ENCODE data around the gene ADAM19.

Gene ADAM19

GRCh38 chr5:157521704-157522029, 53.9 kb downstream of the ADAM19 start:
- TF ChIP-seq, protein P1, sequence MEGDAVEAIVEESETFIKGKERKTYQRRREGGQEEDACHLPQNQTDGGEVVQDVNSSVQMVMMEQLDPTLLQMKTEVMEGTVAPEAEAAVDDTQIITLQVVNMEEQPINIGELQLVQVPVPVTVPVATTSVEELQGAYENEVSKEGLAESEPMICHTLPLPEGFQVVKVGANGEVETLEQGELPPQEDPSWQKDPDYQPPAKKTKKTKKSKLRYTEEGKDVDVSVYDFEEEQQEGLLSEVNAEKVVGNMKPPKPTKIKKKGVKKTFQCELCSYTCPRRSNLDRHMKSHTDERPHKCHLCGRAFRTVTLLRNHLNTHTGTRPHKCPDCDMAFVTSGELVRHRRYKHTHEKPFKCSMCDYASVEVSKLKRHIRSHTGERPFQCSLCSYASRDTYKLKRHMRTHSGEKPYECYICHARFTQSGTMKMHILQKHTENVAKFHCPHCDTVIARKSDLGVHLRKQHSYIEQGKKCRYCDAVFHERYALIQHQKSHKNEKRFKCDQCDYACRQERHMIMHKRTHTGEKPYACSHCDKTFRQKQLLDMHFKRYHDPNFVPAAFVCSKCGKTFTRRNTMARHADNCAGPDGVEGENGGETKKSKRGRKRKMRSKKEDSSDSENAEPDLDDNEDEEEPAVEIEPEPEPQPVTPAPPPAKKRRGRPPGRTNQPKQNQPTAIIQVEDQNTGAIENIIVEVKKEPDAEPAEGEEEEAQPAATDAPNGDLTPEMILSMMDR (IDR thresholded peaks at IDR 0.05; ENCODE audit: low read depth, low read length): no peak
- no peak for DNase-seq (ENCODE audit: extremely low read depth, low read depth)

DNA sequence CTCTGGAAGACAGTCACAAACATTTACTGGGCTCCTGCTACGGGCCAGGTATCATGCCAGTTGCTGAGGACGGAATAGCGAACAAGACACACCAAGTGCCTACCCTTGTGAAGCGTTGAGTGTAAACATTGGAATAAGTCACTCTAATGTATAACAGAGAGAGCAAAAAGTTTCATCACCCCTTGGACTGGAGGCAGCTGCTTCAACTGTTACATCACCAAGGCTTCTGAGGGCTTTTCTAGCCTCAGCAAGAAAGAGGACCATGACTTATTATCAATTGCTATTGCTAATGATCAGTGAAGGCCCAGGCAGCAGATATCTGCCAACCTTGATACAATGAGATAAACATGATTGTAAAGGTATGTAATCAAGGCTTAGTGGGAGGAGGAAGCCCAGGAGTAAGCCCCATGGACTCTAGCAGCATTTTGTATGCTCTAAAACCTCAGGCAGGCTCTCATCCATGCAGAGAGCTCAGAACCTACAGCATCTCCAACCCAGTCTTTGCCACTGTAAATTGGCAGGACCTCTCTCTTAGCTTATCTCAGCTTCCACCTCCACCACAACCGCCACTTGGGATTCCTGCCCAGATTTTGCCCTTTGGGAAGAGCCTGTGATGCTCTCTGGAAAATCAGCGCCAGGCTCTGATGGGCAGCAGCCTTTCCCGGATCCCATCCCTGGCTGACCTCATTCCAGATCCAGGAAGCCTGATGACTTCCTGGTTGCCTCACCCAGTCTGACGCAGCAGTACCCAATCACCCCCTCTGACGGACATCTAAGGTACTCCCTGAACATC, 54.5 kb downstream of the ADAM19 start:
- TF ChIP-seq, protein P1 (IDR thresholded peaks at IDR 0.05; ENCODE audit: low read depth, low read length): no peak
- no peak for DNase-seq (ENCODE audit: extremely low read depth, low read depth)

DNA sequence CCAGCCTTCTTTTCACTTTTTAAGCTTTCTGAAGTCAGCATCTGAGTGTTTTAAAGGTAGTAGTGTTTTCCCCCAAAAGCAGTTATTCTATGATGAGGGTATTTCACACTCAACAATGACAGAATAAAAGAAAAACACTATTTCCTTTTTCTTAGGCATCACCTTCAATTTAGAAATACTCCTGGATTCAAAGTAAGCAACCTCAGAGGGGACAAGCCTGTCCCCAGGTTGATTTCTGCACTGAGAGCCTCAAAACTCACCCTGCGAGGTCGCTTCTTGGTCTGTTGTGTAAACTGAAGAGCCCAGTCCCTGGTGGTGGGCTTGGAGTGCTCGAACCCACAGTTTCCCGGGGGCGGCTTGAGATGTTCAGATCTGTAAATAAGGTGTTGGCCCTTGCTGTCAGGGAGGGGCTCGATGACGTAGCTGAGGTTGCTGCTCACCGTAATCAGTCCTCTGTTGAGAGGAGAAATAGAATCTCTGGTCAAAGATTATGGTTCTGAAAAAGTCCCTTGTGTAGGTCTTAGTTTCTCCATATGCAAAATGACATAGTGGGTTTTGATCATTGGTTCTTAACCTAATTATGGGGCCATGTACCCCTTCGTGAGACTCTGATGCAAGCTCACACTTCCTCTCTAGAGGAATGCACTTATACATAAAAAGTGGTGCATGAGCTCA, 55.9 kb downstream of the ADAM19 start:
- TF ChIP-seq, protein P1 (IDR thresholded peaks at IDR 0.05; ENCODE audit: low read depth, low read length): no peak
- no peak for DNase-seq (ENCODE audit: extremely low read depth, low read depth)

- TF ChIP-seq, protein P1 (IDR thresholded peaks at IDR 0.05; ENCODE audit: low read depth, low read length): no peak
- no peak for DNase-seq (ENCODE audit: extremely low read depth, low read depth)
These were observed 56.6 kb downstream of the ADAM19 start for GRCh38 chr5:157518963-157519362.

- TF ChIP-seq, protein P1 (IDR thresholded peaks at IDR 0.05; ENCODE audit: low read depth, low read length): no peak
- peak; percentile 65 for DNase-seq (ENCODE audit: extremely low read depth, low read depth)
These were observed 58.8 kb downstream of the ADAM19 start for GRCh38 chr5:157516626-157517325.

DNA sequence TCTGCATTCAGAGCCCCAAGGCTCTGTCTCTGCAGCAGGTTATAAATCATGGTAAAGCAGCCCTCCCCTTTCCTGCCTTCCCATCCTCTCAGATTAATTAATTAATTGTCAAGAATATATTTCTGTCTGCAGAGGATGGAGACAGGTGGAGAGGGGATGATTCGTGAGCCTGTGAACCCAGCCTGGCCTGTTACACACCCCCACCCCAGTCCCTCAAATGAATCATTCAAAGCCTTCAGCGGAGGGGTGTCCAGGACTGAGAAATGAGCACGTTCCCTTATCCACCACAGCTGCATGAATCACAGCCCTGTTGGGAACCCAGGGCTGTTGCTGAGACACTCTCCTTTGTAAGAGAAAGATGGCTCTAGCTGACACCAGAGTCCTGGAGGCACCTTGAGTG, 59.6 kb downstream of the ADAM19 start:
- DNase-seq (ENCODE audit: extremely low read depth, low read depth): no peak
- TF ChIP-seq, protein P1 (IDR thresholded peaks at IDR 0.05; ENCODE audit: low read depth, low read length): no peak

- TF ChIP-seq, protein P1 (IDR thresholded peaks at IDR 0.05; ENCODE audit: low read depth, low read length): no peak
- no peak for DNase-seq (ENCODE audit: extremely low read depth, low read depth)
These were observed 60.6 kb downstream of the ADAM19 start for GRCh38 chr5:157514974-157515373.
